A549 treated with DMSO at 1 μM for 4 hours (cell line): ENCODE data around the gene CLDN7. TPM values are rescaled to one million over a fixed set of nuclear protein-coding genes. Genes with fewer than 3 reads are reported as not detected.

ENCODE experiments used
- total RNA-seq: library from RNA; stranded (reverse); fragments of 200-300 nt; extraction: Qiagen RNA extraction; gene quantifications from 5 replicates; pipeline ENCODE4 v1.2.3, GENCODE V29; 2022; ENCODE audit warnings: low read depth

Gene CLDN7
- 0.63 to 0.91 TPM (median 0.76 TPM) in 5 replicates for total RNA-seq

GRCh38 chr17:7262192-7262934, at the start of gene CLDN7:
CLDN7 (minus strand) TSS chr17:7262478; CDS start chr17:7262043, 435 bp downstream.

GRCh38 chr17:7306911-7307685, 44.8 kb upstream of the CLDN7 start, which contains the start of gene EIF5A:
EIF5A (plus strand) TSS chr17:7307628; CDS start chr17:7309636, 2,008 bp downstream.

GRCh38 chr17:7294614-7295153, 32.4 kb upstream of the CLDN7 start, which contains the start of gene YBX2:
YBX2 (minus strand) TSS chr17:7294639; CDS start chr17:7294500, 139 bp downstream.

GRCh38 chr17:7281074-7281952, 19.0 kb upstream of the CLDN7 start, which contains the start of gene SLC2A4:
SLC2A4 (plus strand) TSS chr17:7281718; CDS start chr17:7281935, 217 bp downstream.

GRCh38 chr17:7252176-7253043, 9.9 kb downstream of the CLDN7 start, which contains the start of gene ELP5:
ELP5 (plus strand) TSS chr17:7252215; CDS start chr17:7252551, 336 bp downstream.

GRCh38 chr17:7251661-7252175, 10.6 kb downstream of the CLDN7 start, which contains the start of gene CTDNEP1:
CTDNEP1 (minus strand) TSS chr17:7251734; CDS start chr17:7251296, 438 bp downstream.

GRCh38 chr17:7241783-7242716, 20.2 kb downstream of the CLDN7 start, which contains the start of gene GABARAP:
GABARAP (minus strand) TSS chr17:7242449; CDS start chr17:7242330, 119 bp downstream.

GRCh38 chr17:7239091-7240027, 22.9 kb downstream of the CLDN7 start, which contains the start of gene PHF23:
PHF23 (minus strand) TSS chr17:7239457; CDS start chr17:7239279, 178 bp downstream.

GRCh38 chr17:7234083-7234951, 28.0 kb downstream of the CLDN7 start, which contains the start of gene DVL2:
DVL2 (minus strand) TSS chr17:7234517; CDS start chr17:7234262, 255 bp downstream.

GRCh38 chr17:7219812-7220592, 42.3 kb downstream of the CLDN7 start, which contains the start of the genes ACADVL and DLG4:
ACADVL (plus strand) TSS chr17:7219938; CDS start chr17:7219985, 47 bp downstream.
DLG4 (minus strand) TSS chr17:7219836.

Other genes with a start within 250 kb of the CLDN7 start
- 444 to 509 TPM (median 460 TPM) in 5 replicates for gene RNASEK, start 249.9 kb downstream of the CLDN7 start, total RNA-seq
- 0.09 TPM in 1 of 5 replicates, not detected in the others for gene BCL6B, start 239.4 kb downstream of the CLDN7 start, total RNA-seq
- gene SLC16A13, start 226.5 kb downstream of the CLDN7 start, total RNA-seq = 8.0 to 13.7 TPM (median 11.4 TPM) in 5 replicates
- gene SLC16A11, start 218.4 kb downstream of the CLDN7 start, total RNA-seq = not detected in 5 replicates
- gene CLEC10A, start 182.2 kb downstream of the CLDN7 start, total RNA-seq = not detected in 5 replicates
- gene ASGR2, start 147.7 kb downstream of the CLDN7 start, total RNA-seq = 0.07 to 0.19 TPM in 2 of 5 replicates, not detected in the others
- 1.1 to 1.7 TPM (median 1.2 TPM) in 5 replicates for gene ASGR1, start 83.1 kb downstream of the CLDN7 start, total RNA-seq
- gene DLG4, start 42.6 kb downstream of the CLDN7 start, total RNA-seq = 7.3 to 9.7 TPM (median 8.5 TPM) in 5 replicates
- 339 to 466 TPM (median 425 TPM) in 5 replicates for gene ACADVL, start 42.5 kb downstream of the CLDN7 start, total RNA-seq
- 31.4 to 43.0 TPM (median 35.3 TPM) in 5 replicates for gene DVL2, start 28.0 kb downstream of the CLDN7 start, total RNA-seq
- gene PHF23, start 23.0 kb downstream of the CLDN7 start, total RNA-seq = 90.3 to 102 TPM (median 93.3 TPM) in 5 replicates
- gene GABARAP, start 20.0 kb downstream of the CLDN7 start, total RNA-seq = 605 to 729 TPM (median 704 TPM) in 5 replicates
- 208 to 246 TPM (median 226 TPM) in 5 replicates for gene CTDNEP1, start 10.7 kb downstream of the CLDN7 start, total RNA-seq
- gene ELP5, start 10.3 kb downstream of the CLDN7 start, total RNA-seq = 116 to 129 TPM (median 124 TPM) in 5 replicates
- 0.13 to 0.27 TPM (median 0.16 TPM) in 5 replicates for gene SLC2A4, start 19.2 kb upstream of the CLDN7 start, total RNA-seq
- gene YBX2, start 32.2 kb upstream of the CLDN7 start, total RNA-seq = 0.40 to 0.60 TPM (median 0.53 TPM) in 5 replicates
- 1,614 to 1,831 TPM (median 1,704 TPM) in 5 replicates for gene EIF5A, start 45.1 kb upstream of the CLDN7 start, total RNA-seq
- gene GPS2, start 52.9 kb upstream of the CLDN7 start, total RNA-seq = 75.1 to 106 TPM (median 95.2 TPM) in 5 replicates
- 27.1 to 33.9 TPM (median 31.9 TPM) in 5 replicates for gene NEURL4, start 66.9 kb upstream of the CLDN7 start, total RNA-seq
- 3.9 to 7.6 TPM (median 4.2 TPM) in 5 replicates for gene ACAP1, start 74.1 kb upstream of the CLDN7 start, total RNA-seq
- gene KCTD11, start 89.7 kb upstream of the CLDN7 start, total RNA-seq = 12.5 to 15.9 TPM (median 13.7 TPM) in 5 replicates
- gene TMEM95, start 92.7 kb upstream of the CLDN7 start, total RNA-seq = not detected in 5 replicates
- gene TNK1, start 118.6 kb upstream of the CLDN7 start, total RNA-seq = 1.3 to 1.8 TPM (median 1.6 TPM) in 5 replicates
- gene PLSCR3, start 132.0 kb upstream of the CLDN7 start, total RNA-seq = 34.1 to 39.8 TPM (median 34.4 TPM) in 5 replicates
- 181 to 226 TPM (median 200 TPM) in 5 replicates for gene TMEM256, start 141.6 kb upstream of the CLDN7 start, total RNA-seq
- gene NLGN2, start 145.4 kb upstream of the CLDN7 start, total RNA-seq = 15.4 to 21.5 TPM (median 18.0 TPM) in 5 replicates
- gene SPEM1, start 157.8 kb upstream of the CLDN7 start, total RNA-seq = 0.08 TPM in 1 of 5 replicates, not detected in the others
- 0.07 TPM in 1 of 5 replicates, not detected in the others for gene SPEM2, start 163.1 kb upstream of the CLDN7 start, total RNA-seq
- 0.03 TPM in 2 of 5 replicates, not detected in the others for gene SPEM3, start 166.4 kb upstream of the CLDN7 start, total RNA-seq
- gene TMEM102, start 173.0 kb upstream of the CLDN7 start, total RNA-seq = 10.3 to 13.9 TPM (median 12.1 TPM) in 5 replicates
- 0.86 to 1.3 TPM (median 1.1 TPM) in 5 replicates for gene FGF11, start 177.0 kb upstream of the CLDN7 start, total RNA-seq
- gene CHRNB1, start 182.6 kb upstream of the CLDN7 start, total RNA-seq = 5.4 to 7.8 TPM (median 7.1 TPM) in 5 replicates
- 21.4 to 26.2 TPM (median 24.4 TPM) in 5 replicates for gene ZBTB4, start 217.2 kb upstream of the CLDN7 start, total RNA-seq
- gene SLC35G6, start 219.0 kb upstream of the CLDN7 start, total RNA-seq = not detected in 5 replicates
- 69.1 to 95.1 TPM (median 80.5 TPM) in 5 replicates for gene POLR2A, start 221.9 kb upstream of the CLDN7 start, total RNA-seq